Prostate gland (tissue), 2 donors: ENCODE data around the gene ATG4D. TPM values are rescaled to one million over a fixed set of nuclear protein-coding genes. Genes with fewer than 3 reads are reported as not detected.
A peak's percentile ranks its signal among the peaks of the same experiment; 100 is the strongest.

Experiments used
- DNase-seq: peaks from one replicate; pipeline ENCODE4 v3.0.0-alpha.2; 2019; ENCODE audit warnings: low spot score
- H3K27ac ChIP-seq, 2 donors: fragments of 200-600 bp; sonication (generic); 2 replicates each; pipeline ENCODE4 v1.5.1; 2017 to 2019
- H3K27me3 ChIP-seq: fragments of 200-600 bp; sonication (generic); replicated peaks from 2 replicates; pipeline ENCODE4 v1.5.1; 2019; ENCODE audit not compliant: insufficient read depth
- H3K36me3 ChIP-seq, 2 donors: fragments of 200-600 bp; sonication (generic); 1 replicate in 1 of 2; 2 replicates in 1 of 2; pipeline versions ENCODE4 v1.5.1 to v1.8.1; 2017 to 2019
- H3K4me1 ChIP-seq: fragments of 200-600 bp; sonication (generic); replicated peaks from 2 replicates; pipeline ENCODE4 v1.5.1; 2019
- H3K4me3 ChIP-seq, 2 donors: fragments of 200-600 bp; sonication (generic); 2 replicates each; pipeline ENCODE4 v1.5.1; 2017 to 2019
- H3K9me3 ChIP-seq: fragments of 200-600 bp; sonication (generic); 2 replicates; pipeline ENCODE4 v1.5.1; 2017
- CTCF ChIP-seq, 4 experiments: fragments of 200-600 bp in 2 of 4; fragments of 450-650 bp in 2 of 4; sonication (generic) in 2 of 4; IDR thresholded peaks; 1 replicate in 3 of 4; 2 replicates in 1 of 4; pipeline ENCODE4 v1.5.1; 2016 to 2019; ENCODE audit warnings: antibody characterized with exemption in 4 of 4, mild to moderate bottlenecking in 2 of 4, moderate library complexity in 2 of 4
- POLR2A ChIP-seq: fragments of 450-650 bp; IDR thresholded peaks from one replicate; pipeline ENCODE4 v1.6.1; 2016; ENCODE audit warnings: antibody characterized with exemption, mild to moderate bottlenecking
- POLR2AphosphoS5 ChIP-seq: sonication (generic); formaldehyde crosslinking; IDR thresholded peaks from one replicate; pipeline ENCODE4 v1.6.1; 2017; ENCODE audit warnings: antibody characterized with exemption
- WGBS: methylation state at CpG from one replicate; pipeline ENCODE4 v1.1.5; 2018; 5-methylcytosine and 5-hydroxymethylcytosine counted together
- intact Hi-C: fragments of 100-400 bp; cut with DNase I; formaldehyde crosslinking; loops from one replicate; pipeline ENCODE4 v1.14.2; 2022
- total RNA-seq, 2 donors: library from RNA; depleted of rRNA; stranded (reverse); fragments of >200 nt; gene quantifications; one replicate each; pipeline ENCODE4 v1.1.0, GENCODE V29; 2016

Gene ATG4D
- total RNA-seq, 2 donors from 2014 or later, result 36.3 to 57.9 TPM

- no peaks in the 10 kb centered on the region for H3K9me3 ChIP-seq
- no peaks in the 10 kb centered on the region for H3K4me1 ChIP-seq
- H3K4me3 ChIP-seq, result no peak overlapping the region
- TF ChIP-seq POLR2AphosphoS5 (no peak), POLR2A (no peak), CTCF (IDR thresholded peaks at IDR 0.05) (no peak)
- no peak for DNase-seq
- H3K36me3 ChIP-seq, result no peaks in the 10 kb centered on the region
- 93% methylated on average over 16 of the region's 16 CpGs for WGBS
- no peaks in the 10 kb centered on the region for H3K27me3 ChIP-seq
- H3K27ac ChIP-seq, result no peak overlapping the region
- intact Hi-C loops, result no loop called here
Measured at GRCh38 chr19:10508036-10508435, 35.7 kb upstream of the ATG4D start.

- no peak for DNase-seq
- Histone ChIP-seq H3K9me3 (no peaks in the 10 kb centered on the region), H3K4me1 (no peaks in the 10 kb centered on the region), H3K27me3 (no peaks in the 10 kb centered on the region), H3K36me3 (no peaks in the 10 kb centered on the region), H3K27ac (no peak overlapping the region), H3K4me3 (no peak overlapping the region)
- WGBS, result 87% methylated on average over 3 of the region's 3 CpGs
- no peak for TF ChIP-seq CTCF (IDR thresholded peaks at IDR 0.05)
- intact Hi-C loops, result no loop called here
Measured at GRCh38 chr19:10508707-10509106, 35.0 kb upstream of the ATG4D start.

GRCh38 chr19:10510301-10510802 is 33.4 kb upstream of the ATG4D start:
- Histone ChIP-seq H3K4me3 (no peak overlapping the region), H3K27me3 (no peaks in the 10 kb centered on the region), H3K27ac (no peak overlapping the region), H3K4me1 (no peaks in the 10 kb centered on the region), H3K36me3 (no peaks in the 10 kb centered on the region), H3K9me3 (no peaks in the 10 kb centered on the region)
- 19% methylated on average over 15 of the region's 15 CpGs for WGBS
- intact Hi-C loops, result no loop called here
- TF ChIP-seq CTCF (IDR thresholded peaks at IDR 0.05), result peak in 1 of 4 experiments; percentile 55
- TF ChIP-seq POLR2A, result no peak
- no peak for DNase-seq

GRCh38 chr19:10513223-10513622 is 30.5 kb upstream of the ATG4D start:
- Histone ChIP-seq H3K27me3 (no peaks in the 10 kb centered on the region), H3K36me3 (no peaks in the 10 kb centered on the region), H3K27ac (no peak overlapping the region), H3K9me3 (no peaks in the 10 kb centered on the region), H3K4me3 (no peak overlapping the region), H3K4me1 (no peaks in the 10 kb centered on the region)
- no peak for DNase-seq
- intact Hi-C loops, result no loop called here
- no peak for TF ChIP-seq POLR2AphosphoS5
- no peak for TF ChIP-seq CTCF (IDR thresholded peaks at IDR 0.05)
- TF ChIP-seq POLR2A, result no peak
- 90% methylated on average over 7 of the region's 7 CpGs for WGBS

GRCh38 chr19:10514211-10515145 is 29.2 kb upstream of the ATG4D start:
- no peaks in the 10 kb centered on the region for H3K36me3 ChIP-seq
- H3K27me3 ChIP-seq, result no peaks in the 10 kb centered on the region
- no peaks in the 10 kb centered on the region for H3K4me1 ChIP-seq
- intact Hi-C loops, result no loop called here
- H3K9me3 ChIP-seq, result no peaks in the 10 kb centered on the region
- H3K4me3 ChIP-seq, result no peak overlapping the region
- H3K27ac ChIP-seq, result no peak overlapping the region
- 43% methylated on average over 68 of the region's 107 CpGs for WGBS
- TF ChIP-seq POLR2A, result no peak
- TF ChIP-seq POLR2AphosphoS5, result no peak
- TF ChIP-seq CTCF (IDR thresholded peaks at IDR 0.05), result no peak
- DNase-seq, result no peak
